ENCODE measurements around the gene IRF2BP1.

The IRF2BP1 gene

GRCh38 chr19:45842198-45842597 lies 43.7 kb downstream of the IRF2BP1 start:
- H3K4me3 ChIP-seq (ENCODE audit: control insufficient read depth, low read depth, low read length) = no peak overlapping the region
- no peak for TF ChIP-seq CTCF (IDR thresholded peaks at IDR 0.05; ENCODE audit: control insufficient read depth, insufficient read depth, low read depth, low read length, missing control alignments)
- no peak for DNase-seq (ENCODE audit: low read depth)

GRCh38 chr19:45834970-45835369 lies 51.0 kb downstream of the IRF2BP1 start:
- no peak overlapping the region for H3K4me3 ChIP-seq (ENCODE audit: control insufficient read depth, low read depth, low read length)
- no peak for DNase-seq (ENCODE audit: low read depth)
- TF ChIP-seq CTCF (IDR thresholded peaks at IDR 0.05; ENCODE audit: control insufficient read depth, insufficient read depth, low read depth, low read length, missing control alignments) = no peak

All from AG09309 (cell line).